Cardiac septum (tissue), 1 donor: ENCODE results near the gene ZBTB38. TPM values are rescaled to one million over a fixed set of nuclear protein-coding genes. Genes with fewer than 3 reads are reported as not detected.

Experiments
- DNase-seq: peaks from one replicate; pipeline ENCODE4 v3.0.0-alpha.2; 2020; ENCODE audit warnings: low spot score
- intact Hi-C: fragments of 100-400 bp; cut with DNase I; formaldehyde crosslinking; loops from one replicate; pipeline ENCODE4 v1.14.0; 2022
- total RNA-seq: library from RNA; stranded (reverse); fragmentation: NEBNext Ultra II Directional; extraction: Animal tissue kit (Norgen Biotek cat#: 25700); gene quantifications from one replicate; pipeline ENCODE4 v1.2.1, GENCODE V29; 2021
- donor health status: DM: no; HTN: no; CAD: no.

ZBTB38 gene
- total RNA-seq, 1 donor from 2014 or later: 119 TPM

GRCh38 chr3:141335531-141336061 lies 32.7 kb upstream of the ZBTB38 start:
- DNase-seq: no peak
- intact Hi-C loops: no loop called here

GRCh38 chr3:141336672-141337522 lies 31.4 kb upstream of the ZBTB38 start:
- intact Hi-C loops: no loop called here

GRCh38 chr3:141337523-141337854 lies 30.8 kb upstream of the ZBTB38 start:
- DNase-seq: no peak
- intact Hi-C loops: no loop called here

More at GRCh38 chr3:141336672-141337522, 31.4 kb upstream of the ZBTB38 start:
- no peak for DNase-seq

- intact Hi-C loops: no loop called here
- DNase-seq: no peak
Observed at GRCh38 chr3:141337991-141338390, 30.3 kb upstream of the ZBTB38 start.

- intact Hi-C loops: no loop called here
Observed at GRCh38 chr3:141338881-141339280, 29.4 kb upstream of the ZBTB38 start.

GRCh38 chr3:141341536-141341935 lies 26.8 kb upstream of the ZBTB38 start:
- intact Hi-C loops: no loop called here
- no peak for DNase-seq

More at GRCh38 chr3:141338881-141339280, 29.4 kb upstream of the ZBTB38 start:
- DNase-seq: no peak

- intact Hi-C loops: no loop called here
- DNase-seq: no peak
Observed at GRCh38 chr3:141342386-141342785, 25.9 kb upstream of the ZBTB38 start.

GRCh38 chr3:141343077-141343476 lies 25.2 kb upstream of the ZBTB38 start:
- no peak for DNase-seq
- intact Hi-C loops: no loop called here

GRCh38 chr3:141343865-141344271 lies 24.4 kb upstream of the ZBTB38 start:
- intact Hi-C loops: no loop called here
- no peak for DNase-seq

- intact Hi-C loops: no loop called here
- no peak for DNase-seq
Observed at GRCh38 chr3:141345528-141345927, 22.8 kb upstream of the ZBTB38 start.

- intact Hi-C loops: no loop called here
- no peak for DNase-seq
Observed at GRCh38 chr3:141346007-141346406, 22.3 kb upstream of the ZBTB38 start.

- no peak for DNase-seq
- intact Hi-C loops: no loop called here
Observed at GRCh38 chr3:141346418-141346817, 21.9 kb upstream of the ZBTB38 start.

- no peak for DNase-seq
- intact Hi-C loops: no loop called here
Observed at GRCh38 chr3:141346839-141347238, 21.5 kb upstream of the ZBTB38 start.

GRCh38 chr3:141348837-141349236 lies 19.5 kb upstream of the ZBTB38 start:
- intact Hi-C loops: no loop called here
- DNase-seq: no peak

- intact Hi-C loops: no loop called here
- no peak for DNase-seq
Observed at GRCh38 chr3:141349711-141350110, 18.6 kb upstream of the ZBTB38 start.

- intact Hi-C loops: no loop called here
Observed at GRCh38 chr3:141350666-141351065, 17.6 kb upstream of the ZBTB38 start.

GRCh38 chr3:141352262-141352984 lies 15.9 kb upstream of the ZBTB38 start:
- intact Hi-C loops: no loop called here

More at GRCh38 chr3:141350666-141351065, 17.6 kb upstream of the ZBTB38 start:
- DNase-seq: no peak

GRCh38 chr3:141353652-141354495 lies 14.4 kb upstream of the ZBTB38 start:
- no peak for DNase-seq
- intact Hi-C loops: no loop called here

More at GRCh38 chr3:141352262-141352984, 15.9 kb upstream of the ZBTB38 start:
- DNase-seq: no peak

GRCh38 chr3:141354517-141354916 lies 13.8 kb upstream of the ZBTB38 start:
- DNase-seq: no peak

GRCh38 chr3:141355242-141355641 lies 13.1 kb upstream of the ZBTB38 start:
- DNase-seq: no peak
- intact Hi-C loops: no loop called here

More at GRCh38 chr3:141354517-141354916, 13.8 kb upstream of the ZBTB38 start:
- intact Hi-C loops: no loop called here
